KG1 (cell line): ENCODE data around the gene USP54.
"Not testable (repeated sequence)": the region's sequence is repeated elsewhere in the genome, so short reads cannot be mapped to it uniquely, and the experiment has no call there.

Source experiments
- DNase-seq: peaks from one replicate; lab custom pipeline; 2025; lab: John Stamatoyannopoulos, UW

The USP54 gene

GRCh38 chr10:73590881-73591799, at the start of gene USP54:
Gene USP54, minus strand, starts transcription at chr10:73591342. Its CDS starts 15,684 bp downstream, at chr10:73575658.
- no peak for DNase-seq

DNA sequence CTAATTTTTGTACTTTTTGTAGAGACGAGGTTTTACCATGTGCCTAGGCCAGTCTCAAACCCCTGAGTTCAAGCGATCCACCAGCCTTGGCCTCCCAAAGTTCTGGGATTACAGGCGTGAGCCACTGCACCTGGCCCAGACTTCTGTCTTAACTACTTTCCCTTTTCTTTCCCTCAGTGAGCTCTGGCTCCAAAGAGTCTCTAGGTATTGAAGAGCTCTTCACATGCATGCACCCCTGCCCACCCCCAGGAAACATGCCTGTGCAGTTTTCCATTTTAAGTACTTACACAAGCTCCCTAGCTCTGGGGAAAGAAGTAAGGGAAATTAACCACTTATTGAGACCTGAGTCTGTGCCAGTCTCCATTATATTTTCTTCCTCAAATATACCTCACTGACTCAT, 48.1 kb upstream of the USP54 start:
- DNase-seq: no peak

GRCh38 chr10:73635781-73636180, 44.6 kb upstream of the USP54 start:
- DNase-seq: no peak

GRCh38 chr10:73634421-73634820, 43.3 kb upstream of the USP54 start:
- no peak for DNase-seq

- no peak for DNase-seq
These were observed 38.0 kb upstream of the USP54 start for GRCh38 chr10:73629165-73629564.

GRCh38 chr10:73628405-73628804, 37.3 kb upstream of the USP54 start:
- DNase-seq: no peak

GRCh38 chr10:73627300-73627699, 36.2 kb upstream of the USP54 start:
- no peak for DNase-seq

- peak; percentile 90 for DNase-seq
These were observed 35.0 kb upstream of the USP54 start for GRCh38 chr10:73625884-73626752.

DNA sequence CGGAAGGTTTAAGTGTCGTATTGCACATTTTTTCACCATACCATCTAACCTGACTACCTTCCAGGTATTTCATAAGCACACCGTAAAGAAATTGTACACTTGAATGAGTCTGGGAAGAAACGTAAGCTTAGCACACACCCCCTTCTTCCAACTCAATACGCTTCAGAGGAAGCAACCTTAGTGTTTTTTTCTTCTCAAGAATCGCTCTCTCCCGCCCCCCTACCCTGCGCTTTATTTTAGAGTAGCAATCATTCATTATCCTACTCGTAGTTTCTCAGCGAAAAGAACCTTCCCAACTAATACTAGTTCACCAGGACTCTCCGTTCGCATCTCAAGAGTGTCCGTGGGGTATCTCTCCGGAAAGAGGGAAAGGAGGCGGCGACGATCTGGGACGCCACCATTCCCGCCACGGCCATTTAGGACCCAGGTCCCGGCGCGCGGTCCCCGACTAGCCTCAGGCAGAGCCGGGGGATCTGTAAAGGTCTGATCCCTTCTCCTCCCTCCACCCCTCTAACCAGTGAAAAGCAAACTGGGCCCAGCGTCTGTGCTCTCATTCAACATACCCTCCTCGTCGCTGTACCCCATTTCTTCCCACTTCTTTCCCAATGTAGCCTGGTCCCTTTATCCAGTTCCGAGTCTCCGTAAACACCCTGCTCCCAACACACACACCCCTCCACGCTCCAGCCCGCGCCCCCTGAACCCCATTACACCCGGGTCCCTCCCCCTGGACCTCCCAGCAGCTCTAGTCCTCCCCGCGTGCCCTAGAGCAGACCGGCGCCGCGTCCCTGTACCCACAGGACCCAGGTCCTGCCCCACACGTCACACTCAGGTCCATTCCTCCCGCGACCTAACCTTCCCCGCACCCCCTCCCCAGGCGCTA, 34.1 kb upstream of the USP54 start:
- DNase-seq: peak; percentile 12

GRCh38 chr10:73623056-73623455, 31.9 kb upstream of the USP54 start:
- DNase-seq: no peak

DNA sequence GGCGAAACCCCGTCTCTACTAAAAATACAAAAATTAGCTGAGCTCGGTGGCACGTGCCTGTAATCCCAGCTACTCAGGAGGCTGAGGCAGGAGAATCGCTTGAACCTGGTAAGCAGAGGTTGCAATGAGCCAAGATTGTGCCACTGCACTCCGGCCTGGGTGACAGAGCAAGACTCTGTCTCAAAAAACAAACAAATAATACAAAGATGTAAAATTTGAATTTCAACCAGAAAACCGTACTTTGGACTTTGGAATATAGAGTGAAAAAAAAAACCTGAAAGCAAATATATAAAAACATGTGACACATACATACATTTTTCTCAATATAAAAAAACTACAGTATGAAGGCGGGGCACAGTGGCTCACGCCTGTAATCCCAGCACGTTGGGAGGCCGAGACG, 29.8 kb upstream of the USP54 start:
- DNase-seq: not testable (repeated sequence)

DNA sequence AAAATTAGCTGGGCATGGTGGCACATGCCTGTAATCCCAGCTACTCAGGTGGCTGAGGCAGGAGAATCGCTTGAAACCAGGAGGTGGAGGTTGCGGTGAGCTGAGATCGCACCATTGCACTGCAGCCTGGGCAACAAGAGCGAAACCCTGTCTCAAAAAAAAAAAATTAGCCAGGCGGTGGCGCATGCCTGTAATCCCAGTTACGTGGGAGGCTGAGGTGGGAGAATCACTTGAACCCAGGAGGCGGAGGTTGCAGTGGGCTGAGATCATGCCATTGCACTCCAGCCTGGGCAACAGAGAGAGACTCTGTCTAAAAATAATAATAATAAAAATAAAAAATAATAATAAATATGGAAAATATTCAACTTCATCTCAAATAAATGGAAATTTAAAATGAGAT, 26.0 kb upstream of the USP54 start:
- not testable (repeated sequence) for DNase-seq

DNA sequence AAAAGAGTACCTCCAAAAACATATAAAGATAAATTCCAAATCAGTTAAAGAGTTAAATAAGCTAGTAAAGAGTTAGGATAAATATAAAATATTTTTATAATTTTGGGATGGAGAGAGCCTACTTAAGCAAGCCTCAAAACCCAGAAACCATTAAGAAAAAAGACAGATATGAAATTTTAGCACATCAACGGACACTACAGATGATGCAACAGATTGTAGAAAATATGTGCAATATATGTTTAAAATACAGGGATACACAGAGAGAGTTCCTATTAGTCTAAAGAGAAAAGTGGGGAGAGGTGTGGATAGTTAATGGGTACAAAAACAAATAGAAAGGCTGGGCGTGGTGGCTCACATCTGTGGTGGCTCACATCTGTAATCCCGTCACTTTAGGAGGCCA, 23.6 kb upstream of the USP54 start:
- DNase-seq: no peak

- DNase-seq: no peak
These were observed 18.0 kb upstream of the USP54 start for GRCh38 chr10:73609116-73609515.

GRCh38 chr10:73601486-73601921, 10.4 kb upstream of the USP54 start:
- DNase-seq: no peak

DNA sequence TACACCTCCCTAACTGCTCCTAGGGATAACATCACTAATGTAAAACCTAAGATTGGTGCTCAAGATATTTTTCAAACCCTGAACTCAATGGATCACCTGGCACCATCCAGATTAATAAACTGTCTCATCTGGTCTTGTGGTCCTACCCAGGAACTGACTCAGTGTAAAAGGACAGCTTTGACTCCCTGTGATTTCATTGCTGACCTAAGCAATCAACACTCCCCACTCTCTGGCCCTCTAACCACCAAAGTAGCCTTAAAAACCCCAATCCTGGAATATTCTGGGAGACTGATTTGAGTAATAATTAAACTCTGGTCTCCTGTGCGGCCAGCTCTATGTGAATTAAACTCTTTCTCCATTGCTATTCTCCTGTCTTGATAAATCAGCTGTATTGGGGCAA, 6.2 kb upstream of the USP54 start:
- DNase-seq: no peak

DNA sequence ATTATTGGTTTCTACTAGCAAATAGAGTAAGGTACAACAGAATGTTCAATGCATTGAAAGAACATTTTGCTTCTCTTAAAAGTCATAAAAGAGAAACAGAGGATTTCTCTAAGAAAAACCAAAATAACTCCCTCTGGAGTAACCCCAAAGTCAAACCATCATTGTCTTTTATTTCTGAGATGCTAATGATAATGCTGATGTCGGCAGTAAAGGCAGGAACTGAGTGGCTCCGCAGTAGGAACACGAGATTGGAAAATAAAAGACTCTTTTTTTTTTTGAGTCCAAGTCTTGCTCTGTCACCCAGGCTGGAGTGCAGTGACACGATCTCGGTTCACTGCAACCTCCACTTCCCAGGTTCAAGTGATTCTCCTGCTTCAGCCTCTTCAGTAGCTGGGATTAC, 2.7 kb upstream of the USP54 start:
- DNase-seq: no peak

DNA sequence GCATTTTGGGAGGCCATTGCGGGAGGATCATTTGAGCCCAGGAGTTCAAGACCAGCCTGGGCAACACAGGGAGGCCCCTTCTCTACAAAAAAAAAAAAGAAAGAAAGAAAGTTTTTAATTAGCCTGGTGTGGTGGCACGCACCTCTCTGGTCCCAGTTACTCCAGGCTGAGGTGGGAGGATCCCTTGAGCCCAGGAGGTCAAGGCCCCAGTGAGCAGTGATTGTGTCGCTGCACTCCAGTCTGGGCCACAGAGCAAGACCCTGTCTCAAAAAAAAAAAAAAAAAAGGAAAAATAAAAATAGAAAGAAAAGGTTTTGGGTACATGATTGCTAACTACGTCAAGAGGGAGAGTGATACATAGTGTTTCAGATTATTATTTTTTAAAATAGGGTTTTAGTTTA, 2.0 kb upstream of the USP54 start:
- no peak for DNase-seq

DNA sequence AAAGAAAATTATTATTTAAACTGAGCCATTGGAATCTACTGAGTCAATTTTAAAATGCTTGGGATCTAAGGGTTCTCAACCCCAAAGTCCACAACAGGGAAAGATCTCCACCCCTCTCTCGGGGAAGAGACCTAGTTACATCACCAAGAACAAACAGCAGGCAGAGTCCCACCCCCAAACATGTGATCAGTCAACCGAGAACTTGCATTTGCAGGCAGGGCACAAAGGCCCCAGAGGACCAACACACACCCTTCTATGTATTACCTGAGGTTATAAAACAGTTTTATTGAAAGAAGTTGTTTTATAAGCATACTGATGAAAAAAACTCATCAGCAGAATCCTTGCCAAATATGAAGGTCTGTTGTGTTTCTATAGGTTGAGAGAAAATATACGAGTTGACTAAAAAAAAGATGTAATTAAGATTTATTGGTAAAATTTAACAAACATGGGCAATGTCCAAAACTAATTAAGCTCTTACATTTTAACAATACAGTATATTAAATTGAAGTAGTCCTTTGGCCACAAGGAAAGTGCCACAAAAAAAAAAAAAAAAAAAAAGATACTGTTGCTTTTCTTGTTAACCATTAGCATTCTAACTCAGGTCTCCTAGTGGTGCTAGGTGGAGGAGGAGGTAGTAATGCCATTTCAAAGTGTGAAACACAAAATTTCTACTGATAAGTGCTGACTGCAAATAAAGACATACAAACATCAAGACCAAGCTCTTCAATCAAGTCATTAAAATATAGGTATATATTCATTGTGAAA, 975 bp upstream of the USP54 start:
- DNase-seq: no peak

GRCh38 chr10:73589563-73590126, 1.5 kb downstream of the USP54 start:
- DNase-seq: no peak

DNA sequence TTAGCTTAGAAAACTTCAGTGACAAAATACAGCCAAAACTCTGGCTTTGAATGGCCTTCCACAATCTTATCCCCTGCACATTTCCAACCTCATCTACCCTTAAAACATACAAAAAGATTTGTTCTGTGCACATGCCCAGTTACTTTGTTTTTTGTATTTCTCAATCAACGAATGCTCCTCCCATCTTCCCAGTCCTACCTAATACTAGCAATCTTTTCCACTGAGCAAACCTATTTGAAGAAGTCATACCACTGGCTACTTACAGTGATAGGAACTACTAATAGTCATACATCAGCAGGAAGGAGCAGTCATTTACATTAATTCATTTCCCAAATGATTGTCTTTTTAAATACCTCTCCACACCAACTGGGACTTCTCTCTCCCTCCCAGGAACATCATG, 2.5 kb downstream of the USP54 start:
- no peak for DNase-seq
